Measurements from ENCODE around the gene RPS21. TPM values are rescaled to one million over a fixed set of nuclear protein-coding genes. Genes with fewer than 3 reads are reported as not detected.

Gene RPS21
- total and polyA plus RNA-seq, 2 of the 13 experiments (the other 11 are each of a cell fraction or from before 2014, with no cell fraction given), result 2,647 to 11,063 TPM

DNA sequence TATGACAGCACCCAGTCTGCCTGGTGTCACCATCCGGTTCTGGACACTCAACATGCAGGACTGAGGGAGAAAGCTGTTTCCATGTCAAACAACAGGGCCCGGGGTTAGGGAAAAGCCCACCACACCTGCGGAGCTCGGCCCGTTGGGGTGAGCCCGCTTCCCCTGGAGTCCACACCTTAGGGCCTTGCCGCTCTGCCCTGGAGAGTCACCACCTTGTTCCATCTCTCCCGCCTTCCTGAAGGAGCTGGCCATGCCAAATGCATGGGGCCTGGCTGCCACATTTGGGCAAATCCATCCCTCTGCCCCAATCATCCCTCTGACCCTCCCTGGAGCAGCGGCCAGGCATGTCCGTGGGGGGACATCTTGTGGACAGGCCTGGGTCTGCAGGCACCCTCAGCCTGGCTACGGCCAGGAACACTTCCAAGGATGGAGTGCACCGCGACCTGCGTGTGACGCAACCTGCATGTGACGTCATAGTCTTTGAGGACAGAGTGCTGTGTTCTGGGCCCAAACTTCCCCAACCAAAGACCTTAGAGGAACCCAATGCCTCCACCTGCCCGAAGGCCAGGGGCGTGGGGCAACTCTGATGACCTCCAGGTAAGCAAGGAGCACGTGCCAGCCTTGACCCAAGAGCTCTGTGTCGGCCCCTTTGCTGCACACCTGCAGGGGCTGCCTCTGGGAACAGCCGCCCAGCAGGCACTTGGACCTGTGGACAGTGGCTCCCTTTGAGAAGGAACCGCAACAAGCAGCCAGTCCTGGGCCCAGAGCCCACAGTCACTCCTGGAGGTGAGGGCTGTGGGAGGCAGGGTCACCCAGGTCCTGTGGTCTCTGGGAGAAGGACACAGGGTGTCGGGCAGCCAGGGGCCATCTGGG, 18.4 kb downstream of the RPS21 start (continued):
- TF ChIP-seq, protein P1, sequence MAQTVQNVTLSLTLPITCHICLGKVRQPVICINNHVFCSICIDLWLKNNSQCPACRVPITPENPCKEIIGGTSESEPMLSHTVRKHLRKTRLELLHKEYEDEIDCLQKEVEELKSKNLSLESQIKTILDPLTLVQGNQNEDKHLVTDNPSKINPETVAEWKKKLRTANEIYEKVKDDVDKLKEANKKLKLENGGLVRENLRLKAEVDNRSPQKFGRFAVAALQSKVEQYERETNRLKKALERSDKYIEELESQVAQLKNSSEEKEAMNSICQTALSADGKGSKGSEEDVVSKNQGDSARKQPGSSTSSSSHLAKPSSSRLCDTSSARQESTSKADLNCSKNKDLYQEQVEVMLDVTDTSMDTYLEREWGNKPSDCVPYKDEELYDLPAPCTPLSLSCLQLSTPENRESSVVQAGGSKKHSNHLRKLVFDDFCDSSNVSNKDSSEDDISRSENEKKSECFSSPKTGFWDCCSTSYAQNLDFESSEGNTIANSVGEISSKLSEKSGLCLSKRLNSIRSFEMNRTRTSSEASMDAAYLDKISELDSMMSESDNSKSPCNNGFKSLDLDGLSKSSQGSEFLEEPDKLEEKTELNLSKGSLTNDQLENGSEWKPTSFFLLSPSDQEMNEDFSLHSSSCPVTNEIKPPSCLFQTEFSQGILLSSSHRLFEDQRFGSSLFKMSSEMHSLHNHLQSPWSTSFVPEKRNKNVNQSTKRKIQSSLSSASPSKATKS (CRISPR knock-in tag; IDR thresholded peaks at IDR 0.05), result no peak
- TF ChIP-seq ZNF44 (CRISPR knock-in tag; IDR thresholded peaks at IDR 0.05), result peak; percentile 91; the same call in 1 of the 2 replicates
- peak; percentile 36; the same call in 1 of the 2 replicates for TF ChIP-seq KDM2A (CRISPR knock-in tag; IDR thresholded peaks at IDR 0.05; ENCODE audit: borderline replicate concordance, low read depth)
- TF ChIP-seq, protein P2, sequence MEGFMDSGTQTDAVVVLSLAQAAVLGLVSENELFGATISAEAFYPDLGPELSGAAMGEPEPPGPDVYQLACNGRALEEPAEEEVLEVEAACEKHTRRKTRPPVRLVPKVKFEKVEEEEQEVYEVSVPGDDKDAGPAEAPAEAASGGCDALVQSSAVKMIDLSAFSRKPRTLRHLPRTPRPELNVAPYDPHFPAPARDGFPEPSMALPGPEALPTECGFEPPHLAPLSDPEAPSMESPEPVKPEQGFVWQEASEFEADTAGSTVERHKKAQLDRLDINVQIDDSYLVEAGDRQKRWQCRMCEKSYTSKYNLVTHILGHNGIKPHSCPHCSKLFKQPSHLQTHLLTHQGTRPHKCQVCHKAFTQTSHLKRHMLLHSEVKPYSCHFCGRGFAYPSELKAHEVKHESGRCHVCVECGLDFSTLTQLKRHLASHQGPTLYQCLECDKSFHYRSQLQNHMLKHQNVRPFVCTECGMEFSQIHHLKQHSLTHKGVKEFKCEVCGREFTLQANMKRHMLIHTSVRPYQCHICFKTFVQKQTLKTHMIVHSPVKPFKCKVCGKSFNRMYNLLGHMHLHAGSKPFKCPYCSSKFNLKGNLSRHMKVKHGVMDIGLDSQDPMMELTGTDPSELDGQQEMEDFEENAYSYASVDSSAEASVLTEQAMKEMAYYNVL (CRISPR knock-in tag; IDR thresholded peaks at IDR 0.05; ENCODE audit: borderline replicate concordance), result peak; percentile 65; the same call in 1 of the 2 replicates
- TF ChIP-seq RCOR2 (CRISPR knock-in tag; IDR thresholded peaks at IDR 0.05), result peak; percentile 62; the same call in 1 of the 2 replicates
- no peak for TF ChIP-seq RFX1 (IDR thresholded peaks at IDR 0.05)
- no peak for TF ChIP-seq ELF3 (CRISPR knock-in tag; IDR thresholded peaks at IDR 0.05)
- TF ChIP-seq ZNF619 (CRISPR knock-in tag; IDR thresholded peaks at IDR 0.05), result peak; percentile 54; the same call in 1 of the 2 replicates
- no peak for TF ChIP-seq ZNF7 (CRISPR knock-in tag; IDR thresholded peaks at IDR 0.05)
- no peak for TF ChIP-seq SP5 (CRISPR knock-in tag; IDR thresholded peaks at IDR 0.05; ENCODE audit: borderline replicate concordance, low read depth)
- TF ChIP-seq, protein P3, sequence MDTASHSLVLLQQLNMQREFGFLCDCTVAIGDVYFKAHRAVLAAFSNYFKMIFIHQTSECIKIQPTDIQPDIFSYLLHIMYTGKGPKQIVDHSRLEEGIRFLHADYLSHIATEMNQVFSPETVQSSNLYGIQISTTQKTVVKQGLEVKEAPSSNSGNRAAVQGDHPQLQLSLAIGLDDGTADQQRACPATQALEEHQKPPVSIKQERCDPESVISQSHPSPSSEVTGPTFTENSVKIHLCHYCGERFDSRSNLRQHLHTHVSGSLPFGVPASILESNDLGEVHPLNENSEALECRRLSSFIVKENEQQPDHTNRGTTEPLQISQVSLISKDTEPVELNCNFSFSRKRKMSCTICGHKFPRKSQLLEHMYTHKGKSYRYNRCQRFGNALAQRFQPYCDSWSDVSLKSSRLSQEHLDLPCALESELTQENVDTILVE (CRISPR knock-in tag; IDR thresholded peaks at IDR 0.05), result peak; percentile 70; the same call in 1 of the 2 replicates
- peak; percentile 58; the same call in 1 of the 2 replicates for TF ChIP-seq MEIS2 (CRISPR knock-in tag; IDR thresholded peaks at IDR 0.05)
- TF ChIP-seq ZNF263 (CRISPR knock-in tag; IDR thresholded peaks at IDR 0.05), result peak; percentile 84
- TF ChIP-seq, protein P4, sequence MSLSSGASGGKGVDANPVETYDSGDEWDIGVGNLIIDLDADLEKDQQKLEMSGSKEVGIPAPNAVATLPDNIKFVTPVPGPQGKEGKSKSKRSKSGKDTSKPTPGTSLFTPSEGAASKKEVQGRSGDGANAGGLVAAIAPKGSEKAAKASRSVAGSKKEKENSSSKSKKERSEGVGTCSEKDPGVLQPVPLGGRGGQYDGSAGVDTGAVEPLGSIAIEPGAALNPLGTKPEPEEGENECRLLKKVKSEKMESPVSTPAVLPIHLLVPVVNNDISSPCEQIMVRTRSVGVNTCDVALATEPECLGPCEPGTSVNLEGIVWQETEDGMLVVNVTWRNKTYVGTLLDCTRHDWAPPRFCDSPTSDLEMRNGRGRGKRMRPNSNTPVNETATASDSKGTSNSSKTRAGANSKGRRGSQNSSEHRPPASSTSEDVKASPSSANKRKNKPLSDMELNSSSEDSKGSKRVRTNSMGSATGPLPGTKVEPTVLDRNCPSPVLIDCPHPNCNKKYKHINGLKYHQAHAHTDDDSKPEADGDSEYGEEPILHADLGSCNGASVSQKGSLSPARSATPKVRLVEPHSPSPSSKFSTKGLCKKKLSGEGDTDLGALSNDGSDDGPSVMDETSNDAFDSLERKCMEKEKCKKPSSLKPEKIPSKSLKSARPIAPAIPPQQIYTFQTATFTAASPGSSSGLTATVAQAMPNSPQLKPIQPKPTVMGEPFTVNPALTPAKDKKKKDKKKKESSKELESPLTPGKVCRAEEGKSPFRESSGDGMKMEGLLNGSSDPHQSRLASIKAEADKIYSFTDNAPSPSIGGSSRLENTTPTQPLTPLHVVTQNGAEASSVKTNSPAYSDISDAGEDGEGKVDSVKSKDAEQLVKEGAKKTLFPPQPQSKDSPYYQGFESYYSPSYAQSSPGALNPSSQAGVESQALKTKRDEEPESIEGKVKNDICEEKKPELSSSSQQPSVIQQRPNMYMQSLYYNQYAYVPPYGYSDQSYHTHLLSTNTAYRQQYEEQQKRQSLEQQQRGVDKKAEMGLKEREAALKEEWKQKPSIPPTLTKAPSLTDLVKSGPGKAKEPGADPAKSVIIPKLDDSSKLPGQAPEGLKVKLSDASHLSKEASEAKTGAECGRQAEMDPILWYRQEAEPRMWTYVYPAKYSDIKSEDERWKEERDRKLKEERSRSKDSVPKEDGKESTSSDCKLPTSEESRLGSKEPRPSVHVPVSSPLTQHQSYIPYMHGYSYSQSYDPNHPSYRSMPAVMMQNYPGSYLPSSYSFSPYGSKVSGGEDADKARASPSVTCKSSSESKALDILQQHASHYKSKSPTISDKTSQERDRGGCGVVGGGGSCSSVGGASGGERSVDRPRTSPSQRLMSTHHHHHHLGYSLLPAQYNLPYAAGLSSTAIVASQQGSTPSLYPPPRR (CRISPR knock-in tag; IDR thresholded peaks at IDR 0.05; ENCODE audit: borderline replicate concordance), result no peak
- TF ChIP-seq, protein P5, sequence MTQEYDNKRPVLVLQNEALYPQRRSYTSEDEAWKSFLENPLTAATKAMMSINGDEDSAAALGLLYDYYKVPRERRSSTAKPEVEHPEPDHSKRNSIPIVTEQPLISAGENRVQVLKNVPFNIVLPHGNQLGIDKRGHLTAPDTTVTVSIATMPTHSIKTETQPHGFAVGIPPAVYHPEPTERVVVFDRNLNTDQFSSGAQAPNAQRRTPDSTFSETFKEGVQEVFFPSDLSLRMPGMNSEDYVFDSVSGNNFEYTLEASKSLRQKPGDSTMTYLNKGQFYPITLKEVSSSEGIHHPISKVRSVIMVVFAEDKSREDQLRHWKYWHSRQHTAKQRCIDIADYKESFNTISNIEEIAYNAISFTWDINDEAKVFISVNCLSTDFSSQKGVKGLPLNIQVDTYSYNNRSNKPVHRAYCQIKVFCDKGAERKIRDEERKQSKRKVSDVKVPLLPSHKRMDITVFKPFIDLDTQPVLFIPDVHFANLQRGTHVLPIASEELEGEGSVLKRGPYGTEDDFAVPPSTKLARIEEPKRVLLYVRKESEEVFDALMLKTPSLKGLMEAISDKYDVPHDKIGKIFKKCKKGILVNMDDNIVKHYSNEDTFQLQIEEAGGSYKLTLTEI (CRISPR knock-in tag; conservative IDR thresholded peaks at IDR 0.05), result no peak
- TF ChIP-seq ZNF143 (CRISPR knock-in tag; IDR thresholded peaks at IDR 0.05), result peak; percentile 50; the same call in 1 of the 2 replicates

Data from HepG2 (cell line).